ENCODE results near the gene FOXP1. TPM values are rescaled to one million over a fixed set of nuclear protein-coding genes. Genes with fewer than 3 reads are reported as not detected.

FOXP1 gene
- total and polyA plus RNA-seq, 9 of the 15 experiments (the other 6 are each of a cell fraction or from before 2014, with no cell fraction given), result 7.7 to 34.5 (median 13.7) TPM

- Histone ChIP-seq H3K4me3 (no peak overlapping the region), H4K20me1 (replicated peaks; ENCODE audit: control insufficient read depth, insufficient read depth, low read length) (no peaks in the 10 kb centered on the region), H3K36me3 (ENCODE audit: control insufficient read depth, insufficient read depth, low read length) (no peaks in the 10 kb centered on the region), H3K4me2 (ENCODE audit: insufficient read depth, low read length) (peak overlapping the region; percentile 37; the same call in 1 of the 2 replicates), H3K9me3 (replicated peaks; ENCODE audit: control insufficient read depth, insufficient read depth, low read depth, low read length) (no peaks in the 10 kb centered on the region), H3K4me1 (replicated peaks in 1 of 2; ENCODE audit: control insufficient read depth in 2 of 2, insufficient read depth in 2 of 2, low read length in 2 of 2) (peaks cover 10 to 15% of the 10 kb centered on the region in 2 experiments; a peak in 3 of 5 replicates), H3K79me2 (ENCODE audit: control insufficient read depth, insufficient read depth, low read length) (no peaks in the 10 kb centered on the region), H3K27ac (ENCODE audit: extremely low read depth, low read depth, low read length) (peak overlapping the region; percentile 33; the same call in 1 of the 3 replicates), H2AFZ (ENCODE audit: low read depth, low read length) (peak overlapping the region; percentile 59; the same call in 1 of the 2 replicates), H3K9me1 (ENCODE audit: control insufficient read depth, insufficient read depth, low read length) (no peaks in the 10 kb centered on the region), H3K27me3 (ENCODE audit: control insufficient read depth in 2 of 2, insufficient read depth in 2 of 2, low read length in 2 of 2) (no peaks in the 10 kb centered on the region), H3K9ac (ENCODE audit: insufficient read depth in 1 of 2, low read depth in 2 of 2, low read length in 2 of 2) (peak overlapping the region in 1 of 2 experiments; percentile 17; a peak in 2 of 4 replicates)
- ATAC-seq (peak; percentile 97), FAIRE-seq (peak; percentile 76), DNase-seq (ENCODE audit: extremely low read depth in 1 of 4, low spot score in 3 of 4) (peak; percentile 34 to 83 (median 54))
- POLR2A ChIA-PET, result interaction anchor here (0.7 to 1.0 kb wide), 2 partner anchors 16 to 28 kb away, joined by 3 read pairs; no protein-coding TSS in a partner anchor
- intact Hi-C loops (cut with micrococcal nuclease), result no loop called here
- CTCF ChIA-PET (ENCODE audit: low intra/inter-chr PET ratio), result no interaction called here
- no TSS peak for BruUV-seq (replicated peaks)
- in situ Hi-C loops (cut with MboI), result no loop called here
- 11% methylated on average over 12 of the region's 12 CpGs for WGBS (ENCODE audit: insufficient coverage, low coverage, missing lambda C conversion rate)
- no peak for TF ChIP-seq NCOR1 (IDR thresholded peaks at IDR 0.05)
- no peak for TF ChIP-seq XRCC4 (IDR thresholded peaks at IDR 0.05; ENCODE audit: extremely low read depth, insufficient read depth, insufficient read length)
- no peak for TF ChIP-seq SMAD3 (CRISPR knock-in tag; conservative IDR thresholded peaks at IDR 0.05)
- TF ChIP-seq BRF2 (IDR thresholded peaks at IDR 0.05; ENCODE audit: borderline replicate concordance, insufficient read depth, insufficient read length), result no peak
- no peak for TF ChIP-seq ZNF324 (CRISPR knock-in tag; IDR thresholded peaks at IDR 0.05)
- no peak for TF ChIP-seq ZNF778 (CRISPR knock-in tag; IDR thresholded peaks at IDR 0.05)
- TF ChIP-seq DMBX1 (CRISPR knock-in tag; IDR thresholded peaks at IDR 0.05; ENCODE audit: borderline replicate concordance), result no peak
- TF ChIP-seq ZBTB26 (CRISPR knock-in tag; IDR thresholded peaks at IDR 0.05), result no peak
- no peak for TF ChIP-seq MYNN (IDR thresholded peaks at IDR 0.05)
- no peak for TF ChIP-seq MYNN (CRISPR knock-in tag; IDR thresholded peaks at IDR 0.05)
- no peak for TF ChIP-seq PURB (CRISPR knock-in tag; IDR thresholded peaks at IDR 0.05; ENCODE audit: low read depth)
- TF ChIP-seq PHF21A (IDR thresholded peaks at IDR 0.05; ENCODE audit: borderline replicate concordance, low read depth), result no peak
- TF ChIP-seq HBP1 (CRISPR knock-in tag; IDR thresholded peaks at IDR 0.05), result no peak
- no peak for TF ChIP-seq PRMT5 (CRISPR knock-in tag; IDR thresholded peaks at IDR 0.05)
- TF ChIP-seq TOE1 (IDR thresholded peaks at IDR 0.05; ENCODE audit: borderline replicate concordance), result peak; percentile 50; the same call in 1 of the 2 replicates
- TF ChIP-seq TOE1 (CRISPR knock-in tag; IDR thresholded peaks at IDR 0.05; ENCODE audit: borderline replicate concordance, low read depth), result no peak
- TF ChIP-seq SMAD4 (CRISPR knock-in tag; conservative IDR thresholded peaks at IDR 0.05), result no peak
- TF ChIP-seq HNRNPK (IDR thresholded peaks at IDR 0.05; ENCODE audit: low read depth, low read length, poor library complexity, severe bottlenecking), result no peak
- TF ChIP-seq ZC3H4 (CRISPR knock-in tag; IDR thresholded peaks at IDR 0.05; ENCODE audit: borderline replicate concordance), result no peak
- TF ChIP-seq SREBF1 (IDR thresholded peaks at IDR 0.05; ENCODE audit: borderline replicate concordance, low read depth, low read length), result no peak
Measured at GRCh38 chr3:71423151-71423906, 160.2 kb downstream of the FOXP1 start.
